A549 (cell line): ENCODE data around the gene AFDN. TPM values are rescaled to one million over a fixed set of nuclear protein-coding genes. Genes with fewer than 3 reads are reported as not detected.

Experiments used
- ATAC-seq, 2 experiments: fragments of 200-7000 bp in 1 of 2; fragments of >200 bp in 1 of 2; cut with Nextera tagmentation in 1 of 2; cut with Tn5 transposase in 1 of 2; 3 replicates each; pipeline versions ENCODE4 v1.8.0 to v1.9.1; 2018 to 2020; ENCODE audit warnings: mild to moderate bottlenecking in 1 of 2, moderate library complexity in 1 of 2
- CTCF ChIA-PET: fragments of 300-600 bp; sonication (Branson Sonifier 250); formaldehyde crosslinking; extraction: SDS; loops from one replicate; lab custom pipeline; 2021; ENCODE audit warnings: antibody characterized with exemption, inconsistent platforms; lab: Yijun Ruan, JAX
- POLR2A ChIA-PET: fragments of 350-600 bp; formaldehyde crosslinking; extraction: SDS; loops from one replicate; lab custom pipeline; 2021; ENCODE audit warnings: antibody characterized with exemption, inconsistent platforms; lab: Yijun Ruan, JAX
- DNase-seq, 2 experiments: peaks; one replicate each; pipeline versions ENCODE4 v3.0.0 to v3.0.0-alpha.2; 2011 to 2016; ENCODE audit warnings: low read depth in 1 of 2, low spot score in 1 of 2
- FAIRE-seq: peaks from 2 replicates; lab custom pipeline; 2011; peaks lifted over from hg19 to GRCh38; lab: Jason Lieb, UNC
- H3K27ac ChIP-seq, 2 experiments: fragments of >200 bp; sonication (Bioruptor Twin); formaldehyde crosslinking; 3 replicates each; pipeline ENCODE4 v1.5.1; 2016 to 2017
- H3K4me1 ChIP-seq: fragments of >200 bp; sonication (Bioruptor Twin); formaldehyde crosslinking; 3 replicates; pipeline ENCODE4 v1.6.1; 2016
- H3K4me2 ChIP-seq: fragments of >200 bp; sonication (Bioruptor Twin); formaldehyde crosslinking; 3 replicates; pipeline ENCODE4 v1.6.1; 2016
- H3K4me3 ChIP-seq: fragments of >200 bp; sonication (Bioruptor Twin); formaldehyde crosslinking; 3 replicates; pipeline ENCODE4 v1.5.1; 2016
- H3K9me3 ChIP-seq: fragments of >200 bp; sonication (Bioruptor Twin); formaldehyde crosslinking; 3 replicates; pipeline ENCODE4 v1.6.1; 2016
- BCL3 ChIP-seq: fragments of >200 bp; sonication (Bioruptor Twin); formaldehyde crosslinking; IDR thresholded peaks from 3 replicates; pipeline ENCODE4 v1.6.1; 2016
- CEBPB ChIP-seq, 2 experiments: fragments of >200 bp in 1 of 2; sonication (Bioruptor Twin) in 1 of 2; formaldehyde crosslinking in 1 of 2; IDR thresholded peaks; 2 replicates each; pipeline ENCODE4 v1.6.1; 2012 to 2016
- CHD4 ChIP-seq: fragments of 200-600 bp; sonication (generic); IDR thresholded peaks from 2 replicates; pipeline ENCODE4 v1.6.1; 2016; ENCODE audit warnings: antibody characterized with exemption, mild to moderate bottlenecking, borderline replicate concordance
- E2F6 ChIP-seq: IDR thresholded peaks from 2 replicates; pipeline ENCODE4 v1.6.1; 2012; ENCODE audit warnings: low read depth, borderline replicate concordance
- EHF ChIP-seq: fragments of 250-450 bp; sonication (Bioruptor Pico); IDR thresholded peaks from 2 replicates; pipeline ENCODE4 v1.5.0; 2020; ENCODE audit warnings: mild to moderate bottlenecking
- EP300 ChIP-seq, 2 experiments: fragments of >200 bp; sonication (Bioruptor Twin); formaldehyde crosslinking; IDR thresholded peaks; 2 replicates in 1 of 2; 3 replicates in 1 of 2; pipeline ENCODE4 v1.6.1; 2016 to 2017
- ESRRA ChIP-seq: fragments of 150-350 bp; IDR thresholded peaks from 2 replicates; pipeline ENCODE4 v1.6.1; 2014; ENCODE audit warnings: mild to moderate bottlenecking, low read length, borderline replicate concordance
- FOSB ChIP-seq: fragments of 250-450 bp; sonication (Bioruptor Pico); IDR thresholded peaks from 2 replicates; pipeline ENCODE4 v1.5.0; 2020; ENCODE audit warnings: mild to moderate bottlenecking, moderate library complexity
- FOXS1 ChIP-seq: fragments of 250-450 bp; sonication (Bioruptor Pico); IDR thresholded peaks from 2 replicates; pipeline ENCODE4 v1.5.0; 2020; ENCODE audit warnings: mild to moderate bottlenecking, moderate library complexity
- HDAC2 ChIP-seq: fragments of 200-600 bp; sonication (generic); IDR thresholded peaks from 2 replicates; pipeline ENCODE4 v1.6.1; 2016
- HEYL ChIP-seq: fragments of 250-450 bp; sonication (Bioruptor Pico); IDR thresholded peaks from 2 replicates; pipeline ENCODE4 v1.8.0; 2021; ENCODE audit warnings: mild to moderate bottlenecking, moderate library complexity
- HOXA7 ChIP-seq: fragments of 250-450 bp; sonication (Bioruptor Pico); IDR thresholded peaks from 2 replicates; pipeline ENCODE4 v1.5.0; 2020; ENCODE audit warnings: mild to moderate bottlenecking, moderate library complexity
- HOXB13 ChIP-seq: fragments of 250-450 bp; sonication (Bioruptor Pico); IDR thresholded peaks from 2 replicates; pipeline ENCODE4 v1.5.0; 2020; ENCODE audit warnings: low read depth, mild to moderate bottlenecking, moderate library complexity
- JUN ChIP-seq, 2 experiments: fragments of >200 bp; sonication (Bioruptor Twin); formaldehyde crosslinking; IDR thresholded peaks; 2 replicates in 1 of 2; 3 replicates in 1 of 2; pipeline ENCODE4 v1.6.1; 2016 to 2017
- JUNB ChIP-seq: fragments of >200 bp; sonication (Bioruptor Twin); formaldehyde crosslinking; IDR thresholded peaks from 2 replicates; pipeline ENCODE4 v1.6.1; 2016
- KDM1A ChIP-seq: fragments of 200-600 bp; sonication (generic); IDR thresholded peaks from 2 replicates; pipeline ENCODE4 v1.6.1; 2016; ENCODE audit warnings: low read depth, mild to moderate bottlenecking
- MAFK ChIP-seq: fragments of 450-650 bp; IDR thresholded peaks from 2 replicates; pipeline ENCODE4 v1.6.1; 2014; ENCODE audit not compliant: partially characterized antibody
- MAX ChIP-seq: IDR thresholded peaks from 2 replicates; pipeline ENCODE4 v1.6.1; 2012
- MAZ ChIP-seq: fragments of 150-350 bp; IDR thresholded peaks from 2 replicates; pipeline ENCODE4 v1.6.1; 2014; ENCODE audit warnings: antibody characterized with exemption, low read depth, low read length, borderline replicate concordance
- NPAS2 ChIP-seq: fragments of 250-450 bp; sonication (Bioruptor Pico); IDR thresholded peaks from 2 replicates; pipeline ENCODE4 v1.8.0; 2022; ENCODE audit warnings: mild to moderate bottlenecking, moderate library complexity, borderline replicate concordance
- NR3C1 ChIP-seq: fragments of >200 bp; sonication (Bioruptor Twin); formaldehyde crosslinking; IDR thresholded peaks from 3 replicates; pipeline ENCODE4 v1.6.1; 2017
- PHF8 ChIP-seq: fragments of 200-600 bp; sonication (generic); IDR thresholded peaks from 2 replicates; pipeline ENCODE4 v1.6.1; 2016; ENCODE audit warnings: low read depth, mild to moderate bottlenecking, antibody characterized with exemption, moderate library complexity, borderline replicate concordance
- POLR2AphosphoS2 ChIP-seq: conservative IDR thresholded peaks from 2 replicates; pipeline ENCODE4 v1.6.1; 2012; ENCODE audit warnings: low read length, improper control_type of control experiment, inconsistent platforms
- RAD21 ChIP-seq, 2 experiments: fragments of >200 bp in 1 of 2; sonication (Bioruptor Twin) in 1 of 2; formaldehyde crosslinking in 1 of 2; IDR thresholded peaks in 1 of 2; conservative IDR thresholded peaks in 1 of 2; 2 replicates in 1 of 2; 3 replicates in 1 of 2; pipeline ENCODE4 v1.6.1; 2012 to 2018; ENCODE audit warnings: inconsistent platforms in 1 of 2
- RARB ChIP-seq: fragments of 250-450 bp; sonication (Bioruptor Pico); IDR thresholded peaks from 2 replicates; pipeline ENCODE4 v1.8.0; 2021; ENCODE audit warnings: mild to moderate bottlenecking, moderate library complexity
- RCOR1 ChIP-seq: fragments of 150-350 bp; IDR thresholded peaks from 2 replicates; pipeline ENCODE4 v1.6.1; 2014; ENCODE audit warnings: antibody characterized with exemption, low read length, low read depth
- TFCP2L1 ChIP-seq: fragments of 250-450 bp; sonication (Bioruptor Pico); IDR thresholded peaks from 2 replicates; pipeline ENCODE4 v1.5.0; 2021; ENCODE audit warnings: mild to moderate bottlenecking
- TP53 ChIP-seq: fragments of 250-450 bp; sonication (Bioruptor Pico); IDR thresholded peaks from 2 replicates; pipeline ENCODE4 v1.5.0; 2021; ENCODE audit warnings: mild to moderate bottlenecking, moderate library complexity
- ZC3H11A ChIP-seq: fragments of 450-650 bp; IDR thresholded peaks from 2 replicates; pipeline ENCODE4 v1.6.1; 2014; ENCODE audit warnings: antibody characterized with exemption, mild to moderate bottlenecking
- ZFP36 ChIP-seq: fragments of 450-650 bp; IDR thresholded peaks from 2 replicates; pipeline ENCODE4 v1.6.1; 2014; ENCODE audit warnings: borderline replicate concordance; ENCODE audit not compliant: partially characterized antibody
- ZNF302 ChIP-seq: fragments of 250-450 bp; sonication (Bioruptor Pico); IDR thresholded peaks from 2 replicates; pipeline ENCODE4 v1.9.0; 2021; ENCODE audit warnings: inconsistent platforms, mild to moderate bottlenecking, moderate library complexity
- WGBS: methylation state at CpG from one replicate; pipeline ENCODE4 v1.1.6; 2017; ENCODE audit errors: missing lambda C conversion rate; 5-methylcytosine and 5-hydroxymethylcytosine counted together
- polyA plus RNA-seq, 4 experiments: library from polyadenylated mRNA; depleted of rRNA in 3 of 4; stranded (reverse); fragments of >200 nt; fragmentation: RNase III in 1 of 4; extraction: RNeasy Plus Mini Kit Qiagen cat#74134 plus additional on column Dnase treatment in 1 of 4; gene quantifications; 2 replicates in 3 of 4; 3 replicates in 1 of 4; pipeline ENCODE4 v1.2.3, GENCODE V29; 2011 to 2017

AFDN gene
- polyA plus RNA-seq, 2 of the 4 experiments (the other 2 are of a cell fraction): 17.5 to 40.8 TPM

- POLR2A ChIA-PET: no interaction called here
- H3K9me3 ChIP-seq: no peaks in the 10 kb centered on the region
- H3K4me2 ChIP-seq: no peak overlapping the region
- peaks cover 24% of the 10 kb centered on the region; the same call in 2 of the 3 replicates for H3K4me1 ChIP-seq
- no peak overlapping the region for H3K27ac ChIP-seq
- DNase-seq: no peak
- no peak for FAIRE-seq
- H3K4me3 ChIP-seq: no peak overlapping the region
- no peak for ATAC-seq
- CTCF ChIA-PET: interaction anchor here (1.2 kb wide), 1 partner anchor 68 kb away, joined by 3 read pairs; no protein-coding TSS in a partner anchor
- TF ChIP-seq ZNF302 (no peak), CHD4 (no peak), HOXA7 (CRISPR knock-in tag) (no peak), EHF (no peak), EP300 (IDR thresholded peaks at IDR 0.05) (no peak), ZFP36 (no peak), POLR2AphosphoS2 (no peak), ZC3H11A (no peak), CEBPB (IDR thresholded peaks at IDR 0.05) (no peak), NPAS2 (no peak), PHF8 (no peak), TP53 (CRISPR knock-in tag) (no peak), NR3C1 (no peak), HOXB13 (CRISPR knock-in tag) (no peak), E2F6 (no peak), FOXS1 (CRISPR knock-in tag) (no peak), JUNB (no peak), TFCP2L1 (CRISPR knock-in tag) (no peak), MAFK (no peak), MAZ (no peak)
- 89% methylated on average over 3 of the region's 3 CpGs for WGBS
These were observed 12.6 kb downstream of the AFDN start for GRCh38 chr6:167839343-167839742.

- no peak for FAIRE-seq
- no peak overlapping the region for H3K4me3 ChIP-seq
- H3K9me3 ChIP-seq: no peaks in the 10 kb centered on the region
- 80% methylated on average over 6 of the region's 6 CpGs for WGBS
- peaks cover 24% of the 10 kb centered on the region; the same call in 2 of the 3 replicates for H3K4me1 ChIP-seq
- TF ChIP-seq JUN (IDR thresholded peaks at IDR 0.05) (no peak), ESRRA (no peak), JUNB (no peak), EP300 (IDR thresholded peaks at IDR 0.05) (no peak), CHD4 (no peak), MAX (no peak), RCOR1 (no peak), RARB (no peak), KDM1A (no peak), HDAC2 (no peak), HOXA7 (CRISPR knock-in tag) (no peak), ZFP36 (no peak), HEYL (CRISPR knock-in tag) (no peak)
- CTCF ChIA-PET: interaction anchor here (0.5 to 1.2 kb wide), 2 partner anchors 68 to 489 kb away, joined by 3 read pairs; no protein-coding TSS in a partner anchor
- DNase-seq: no peak
- no peak overlapping the region for H3K27ac ChIP-seq
- H3K4me2 ChIP-seq: no peak overlapping the region
- no peak for ATAC-seq
- POLR2A ChIA-PET: no interaction called here
These were observed 13.0 kb downstream of the AFDN start for GRCh38 chr6:167839755-167840154.

- FAIRE-seq (no peak), DNase-seq (no peak), ATAC-seq (no peak)
- Histone ChIP-seq H3K9me3 (no peaks in the 10 kb centered on the region), H3K4me2 (no peak overlapping the region), H3K4me1 (peaks cover 24% of the 10 kb centered on the region; the same call in 2 of the 3 replicates), H3K4me3 (no peak overlapping the region), H3K27ac (no peak overlapping the region)
- CTCF ChIA-PET: interaction anchor here (0.5 to 1.2 kb wide), 2 partner anchors 67 to 489 kb away, joined by 3 read pairs; no protein-coding TSS in a partner anchor
- TF ChIP-seq BCL3: no peak
- no peak for TF ChIP-seq JUNB
- no peak for TF ChIP-seq RAD21 (conservative IDR thresholded peaks at IDR 0.05 in 1 of 2, IDR thresholded peaks at IDR 0.05 in 1 of 2)
- TF ChIP-seq FOSB (CRISPR knock-in tag): no peak
- no peak for TF ChIP-seq MAZ
- 82% methylated on average over 4 of the region's 4 CpGs for WGBS
- POLR2A ChIA-PET: no interaction called here
These were observed 13.4 kb downstream of the AFDN start for GRCh38 chr6:167840160-167840525.
